GM18499 (cell line): Measurements from ENCODE around the gene ADGRL3.
"Not testable (repeated sequence)": the region's sequence is repeated elsewhere in the genome, so short reads cannot be mapped to it uniquely, and the experiment has no call there.

Experiments used
- ATAC-seq: cut with Tn5 transposase; IDR thresholded peaks from one replicate; pipeline ENCODE4 v1.9.1; 2021; ENCODE audit warnings: moderate number of reproducible peaks; ENCODE audit not compliant: insufficient read depth, unreplicated experiment

Gene ADGRL3

GRCh38 chr4:61462451-61463326 is 262.6 kb downstream of the ADGRL3 start:
- no peak for ATAC-seq

- no peak for ATAC-seq
Observed at GRCh38 chr4:61468024-61468720, 268.0 kb downstream of the ADGRL3 start.

GRCh38 chr4:61473306-61473705 is 273.2 kb downstream of the ADGRL3 start:
- ATAC-seq, result no peak

GRCh38 chr4:61478340-61478739 is 278.2 kb downstream of the ADGRL3 start:
- ATAC-seq, result no peak

- no peak for ATAC-seq
Observed at GRCh38 chr4:61485056-61485455, 284.9 kb downstream of the ADGRL3 start.

GRCh38 chr4:61489927-61490326 is 289.8 kb downstream of the ADGRL3 start:
- no peak for ATAC-seq

GRCh38 chr4:61493041-61493440 is 292.9 kb downstream of the ADGRL3 start:
- ATAC-seq, result no peak

- no peak for ATAC-seq
Observed at GRCh38 chr4:61493470-61493869, 293.3 kb downstream of the ADGRL3 start.

- ATAC-seq, result no peak
Observed at GRCh38 chr4:61500883-61501282, 300.8 kb downstream of the ADGRL3 start.

GRCh38 chr4:61501812-61502211 is 301.7 kb downstream of the ADGRL3 start:
- ATAC-seq, result no peak

- no peak for ATAC-seq
Observed at GRCh38 chr4:61505773-61506685, 305.9 kb downstream of the ADGRL3 start.

GRCh38 chr4:61507091-61507490 is 307.0 kb downstream of the ADGRL3 start:
- no peak for ATAC-seq

GRCh38 chr4:61509721-61510241 is 309.7 kb downstream of the ADGRL3 start:
- ATAC-seq, result not testable (repeated sequence)

- no peak for ATAC-seq
Observed at GRCh38 chr4:61511716-61512488, 311.8 kb downstream of the ADGRL3 start.

- ATAC-seq, result no peak
Observed at GRCh38 chr4:61514991-61515390, 314.9 kb downstream of the ADGRL3 start.

GRCh38 chr4:61517144-61517543 is 317.0 kb downstream of the ADGRL3 start:
- ATAC-seq, result no peak

- ATAC-seq, result no peak
Observed at GRCh38 chr4:61520166-61520565, 320.0 kb downstream of the ADGRL3 start.

GRCh38 chr4:61520681-61521160 is 320.6 kb downstream of the ADGRL3 start:
- ATAC-seq, result no peak

- ATAC-seq, result no peak
Observed at GRCh38 chr4:61521451-61521850, 321.3 kb downstream of the ADGRL3 start.
